Astrocyte (in vitro differentiated cells and primary cell): ENCODE measurements around the gene STK31. TPM values are rescaled to one million over a fixed set of nuclear protein-coding genes. Genes with fewer than 3 reads are reported as not detected.
"Not testable (repeated sequence)": the region's sequence is repeated elsewhere in the genome, so short reads cannot be mapped to it uniquely, and the experiment has no call there.

Experiments
- DNase-seq: peaks from one replicate; pipeline ENCODE4 v3.0.0-alpha.2; 2010; ENCODE audit warnings: low read depth
- FAIRE-seq: peaks from 2 replicates; lab custom pipeline; 2011; peaks lifted over from hg19 to GRCh38; lab: Jason Lieb, UNC
- H2AFZ ChIP-seq: 2 replicates; pipeline ENCODE4 v1.6.0; 2012; ENCODE audit warnings: low read depth, low read length, inconsistent platforms
- H3K27ac ChIP-seq: 2 replicates; pipeline ENCODE4 v1.5.1; 2011; ENCODE audit warnings: low read depth, low read length, inconsistent platforms
- H3K27me3 ChIP-seq: 2 replicates; pipeline ENCODE4 v1.6.0; 2011; ENCODE audit warnings: low read length, inconsistent platforms; ENCODE audit not compliant: insufficient read depth
- H3K36me3 ChIP-seq: 2 replicates; pipeline ENCODE4 v1.5.1; 2011; ENCODE audit warnings: low read length, inconsistent platforms; ENCODE audit not compliant: insufficient read depth
- H3K4me1 ChIP-seq: 2 replicates; pipeline ENCODE4 v1.5.1; 2011; ENCODE audit warnings: low read length, inconsistent platforms; ENCODE audit not compliant: insufficient read depth
- H3K4me2 ChIP-seq: 2 replicates; pipeline ENCODE4 v1.6.0; 2012; ENCODE audit warnings: low read length, inconsistent platforms
- H3K4me3 ChIP-seq: 2 replicates; pipeline ENCODE4 v1.5.1; 2011; ENCODE audit warnings: low read depth, mild to moderate bottlenecking, low read length, inconsistent platforms; ENCODE audit not compliant: insufficient read depth
- H3K79me2 ChIP-seq: 2 replicates; pipeline ENCODE4 v1.6.0; 2012; ENCODE audit warnings: mild to moderate bottlenecking, low read length, inconsistent platforms; ENCODE audit not compliant: insufficient read depth
- H3K9ac ChIP-seq: 2 replicates; pipeline ENCODE4 v1.6.0; 2012; ENCODE audit warnings: mild to moderate bottlenecking, low read length, inconsistent platforms
- H3K9me3 ChIP-seq: 2 replicates; pipeline ENCODE4 v1.5.1; 2012; ENCODE audit warnings: low read depth, mild to moderate bottlenecking, low read length, inconsistent platforms; ENCODE audit not compliant: insufficient read depth
- H4K20me1 ChIP-seq: 2 replicates; pipeline ENCODE4 v1.6.0; 2012; ENCODE audit warnings: low read length, inconsistent platforms; ENCODE audit not compliant: insufficient read depth
- H3K27ac Mint-ChIP-seq: one replicate; pipeline ENCODE4 v1.8.0; 2021; ENCODE audit warnings: mild to moderate bottlenecking, mixed read lengths; ENCODE audit not compliant: unreplicated experiment
- H3K27me3 Mint-ChIP-seq: one replicate; pipeline ENCODE4 v1.8.0; 2021; ENCODE audit warnings: low read depth, mixed read lengths; ENCODE audit not compliant: unreplicated experiment
- H3K36me3 Mint-ChIP-seq: one replicate; pipeline ENCODE4 v1.8.0; 2021; ENCODE audit warnings: low read depth, mixed read lengths; ENCODE audit not compliant: unreplicated experiment
- H3K4me1 Mint-ChIP-seq: one replicate; pipeline ENCODE4 v1.8.0; 2021; ENCODE audit warnings: low read depth, mixed read lengths; ENCODE audit not compliant: unreplicated experiment
- H3K4me3 Mint-ChIP-seq: one replicate; pipeline ENCODE4 v1.8.0; 2021; ENCODE audit warnings: mild to moderate bottlenecking, moderate library complexity, mixed read lengths; ENCODE audit not compliant: unreplicated experiment
- H3K9me3 Mint-ChIP-seq: one replicate; pipeline ENCODE4 v1.8.0; 2021; ENCODE audit warnings: mild to moderate bottlenecking, mixed read lengths; ENCODE audit not compliant: unreplicated experiment
- EZH2 ChIP-seq: IDR thresholded peaks from 2 replicates; pipeline ENCODE4 v1.6.1; 2012; ENCODE audit warnings: mild to moderate bottlenecking, low read length, inconsistent platforms; ENCODE audit not compliant: insufficient read depth
- total RNA-seq: library from RNA; stranded (reverse); gene quantifications from 2 replicates; pipeline ENCODE4 v1.2.1, GENCODE V29; 2021
- TF ChIP-seq, protein P1 (sequence below): IDR thresholded peaks from 2 replicates; pipeline ENCODE4 v1.5.1; 2011; ENCODE audit warnings: low read depth, mild to moderate bottlenecking, inconsistent platforms, low read length, moderate library complexity; ENCODE audit not compliant: insufficient read depth

Gene STK31
- total RNA-seq, 1 donor from 2014 or later, result 0.20 TPM

DNA sequence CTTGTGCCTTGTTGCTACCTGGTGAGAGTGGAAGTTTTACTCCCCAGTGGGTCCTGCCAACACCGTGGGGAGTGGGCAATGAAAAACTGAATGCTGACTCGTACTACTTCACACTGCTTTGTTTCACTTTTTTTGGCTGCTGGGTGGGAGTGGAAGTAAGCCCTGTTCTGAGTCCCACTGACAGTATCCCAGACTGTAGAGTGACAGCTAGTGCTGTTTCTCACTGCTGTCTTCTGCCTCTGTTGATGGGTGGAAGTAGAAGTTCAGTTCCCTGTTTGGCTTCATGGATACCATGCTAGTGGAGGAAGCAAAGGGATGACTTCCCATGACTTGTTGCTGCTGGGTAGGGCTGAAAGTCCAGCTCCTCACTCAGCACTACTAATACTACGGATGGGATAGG lies 98.4 kb downstream of the STK31 start:
- no peak overlapping the region for H3K9ac ChIP-seq
- Mint-ChIP-seq H3K27ac (no peak overlapping the region), H3K27me3 (no peaks in the 10 kb centered on the region), H3K9me3 (peaks cover 11% of the 10 kb centered on the region), H3K36me3 (no peaks in the 10 kb centered on the region), H3K4me3 (no peak overlapping the region), H3K4me1 (no peaks in the 10 kb centered on the region)
- no peak overlapping the region for H3K4me3 ChIP-seq
- DNase-seq (no peak), FAIRE-seq (no peak)
- no peak for TF ChIP-seq EZH2
- TF ChIP-seq, protein P1, sequence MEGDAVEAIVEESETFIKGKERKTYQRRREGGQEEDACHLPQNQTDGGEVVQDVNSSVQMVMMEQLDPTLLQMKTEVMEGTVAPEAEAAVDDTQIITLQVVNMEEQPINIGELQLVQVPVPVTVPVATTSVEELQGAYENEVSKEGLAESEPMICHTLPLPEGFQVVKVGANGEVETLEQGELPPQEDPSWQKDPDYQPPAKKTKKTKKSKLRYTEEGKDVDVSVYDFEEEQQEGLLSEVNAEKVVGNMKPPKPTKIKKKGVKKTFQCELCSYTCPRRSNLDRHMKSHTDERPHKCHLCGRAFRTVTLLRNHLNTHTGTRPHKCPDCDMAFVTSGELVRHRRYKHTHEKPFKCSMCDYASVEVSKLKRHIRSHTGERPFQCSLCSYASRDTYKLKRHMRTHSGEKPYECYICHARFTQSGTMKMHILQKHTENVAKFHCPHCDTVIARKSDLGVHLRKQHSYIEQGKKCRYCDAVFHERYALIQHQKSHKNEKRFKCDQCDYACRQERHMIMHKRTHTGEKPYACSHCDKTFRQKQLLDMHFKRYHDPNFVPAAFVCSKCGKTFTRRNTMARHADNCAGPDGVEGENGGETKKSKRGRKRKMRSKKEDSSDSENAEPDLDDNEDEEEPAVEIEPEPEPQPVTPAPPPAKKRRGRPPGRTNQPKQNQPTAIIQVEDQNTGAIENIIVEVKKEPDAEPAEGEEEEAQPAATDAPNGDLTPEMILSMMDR, result no peak
- no peak overlapping the region for H2AFZ ChIP-seq
- no peak overlapping the region for H3K27ac ChIP-seq
- no peaks in the 10 kb centered on the region for H4K20me1 ChIP-seq
- H3K4me2 ChIP-seq, result no peak overlapping the region
- no peaks in the 10 kb centered on the region for H3K27me3 ChIP-seq
- peaks cover 3% of the 10 kb centered on the region for H3K9me3 ChIP-seq
- H3K36me3 ChIP-seq, result no peaks in the 10 kb centered on the region
- no peaks in the 10 kb centered on the region for H3K79me2 ChIP-seq
- no peaks in the 10 kb centered on the region for H3K4me1 ChIP-seq

DNA sequence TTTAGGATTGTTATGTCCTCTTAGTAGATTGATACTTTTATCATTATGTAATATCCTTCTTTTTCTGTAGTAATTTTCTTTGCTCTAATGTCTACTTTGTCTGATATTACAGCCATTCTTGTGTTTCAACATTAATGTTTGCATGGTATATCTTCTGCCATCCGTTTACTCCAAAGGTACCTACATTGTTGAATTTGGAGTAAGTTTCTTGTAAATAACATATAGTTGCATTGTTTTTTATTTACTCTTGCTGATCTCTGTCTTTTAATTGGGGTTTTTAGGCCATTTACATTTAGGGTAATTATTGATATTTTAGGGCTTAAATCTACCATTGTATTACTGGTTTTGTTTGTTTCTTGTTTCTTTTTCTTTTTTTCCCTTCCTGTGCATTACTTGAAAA lies 100.1 kb downstream of the STK31 start:
- FAIRE-seq, result no peak
- Histone ChIP-seq H2AFZ (no peak overlapping the region), H4K20me1 (no peaks in the 10 kb centered on the region)

GRCh38 chr7:23811540-23811939 lies 101.5 kb downstream of the STK31 start:
- FAIRE-seq (no peak), DNase-seq (no peak)
- Histone ChIP-seq H3K9me3 (peaks cover 3% of the 10 kb centered on the region), H3K27me3 (no peaks in the 10 kb centered on the region), H3K4me2 (no peak overlapping the region), H4K20me1 (no peaks in the 10 kb centered on the region), H3K27ac (no peak overlapping the region), H3K9ac (no peak overlapping the region), H3K79me2 (no peaks in the 10 kb centered on the region), H2AFZ (no peak overlapping the region), H3K4me1 (no peaks in the 10 kb centered on the region), H3K36me3 (no peaks in the 10 kb centered on the region), H3K4me3 (no peak overlapping the region)
- Mint-ChIP-seq H3K9me3 (peaks cover 11% of the 10 kb centered on the region), H3K27me3 (no peaks in the 10 kb centered on the region), H3K36me3 (no peaks in the 10 kb centered on the region), H3K4me3 (no peak overlapping the region), H3K27ac (no peak overlapping the region), H3K4me1 (no peaks in the 10 kb centered on the region)
- no peak for TF ChIP-seq EZH2
- TF ChIP-seq, protein P1, result no peak

More for the DNA sequence above, 100.1 kb downstream of the STK31 start:
- H3K36me3 Mint-ChIP-seq, result no peaks in the 10 kb centered on the region
- peaks cover 11% of the 10 kb centered on the region for H3K9me3 Mint-ChIP-seq
- peaks cover 3% of the 10 kb centered on the region for H3K9me3 ChIP-seq
- no peak overlapping the region for H3K27ac Mint-ChIP-seq
- no peak overlapping the region for H3K4me3 ChIP-seq
- no peaks in the 10 kb centered on the region for H3K36me3 ChIP-seq
- no peaks in the 10 kb centered on the region for H3K4me1 Mint-ChIP-seq
- H3K27ac ChIP-seq, result no peak overlapping the region
- no peaks in the 10 kb centered on the region for H3K4me1 ChIP-seq
- no peaks in the 10 kb centered on the region for H3K79me2 ChIP-seq
- TF ChIP-seq, protein P1, result no peak
- no peak for TF ChIP-seq EZH2
- no peaks in the 10 kb centered on the region for H3K27me3 Mint-ChIP-seq
- H3K4me2 ChIP-seq, result no peak overlapping the region
- no peak overlapping the region for H3K4me3 Mint-ChIP-seq
- no peaks in the 10 kb centered on the region for H3K27me3 ChIP-seq
- no peak overlapping the region for H3K9ac ChIP-seq
- DNase-seq, result no peak

DNA sequence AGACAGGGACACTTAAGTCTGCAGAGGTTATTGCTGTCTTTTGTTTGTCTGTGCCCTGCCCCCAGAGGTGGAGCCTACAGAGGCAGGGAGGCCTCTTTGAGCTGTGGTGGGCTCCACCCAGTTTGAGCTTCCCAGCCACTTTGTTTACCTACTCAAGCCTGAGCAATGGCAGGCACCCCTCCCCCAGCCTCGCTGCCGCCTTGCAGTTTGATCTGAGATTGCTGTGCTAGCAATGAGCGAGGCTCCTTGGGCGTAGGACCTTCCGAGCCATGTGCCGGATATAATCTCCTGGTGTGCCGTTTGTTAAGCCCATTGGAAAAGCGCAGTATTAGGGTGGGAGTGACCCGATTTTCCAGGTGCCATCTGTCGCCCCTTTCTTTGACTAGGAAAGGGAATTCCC lies 118.1 kb downstream of the STK31 start:
- H3K27ac Mint-ChIP-seq, H3K79me2 ChIP-seq, H3K4me1 ChIP-seq, H3K27ac ChIP-seq, H3K36me3 ChIP-seq, H3K36me3 Mint-ChIP-seq, H4K20me1 ChIP-seq, H3K4me1 Mint-ChIP-seq, H3K9ac ChIP-seq, H3K4me2 ChIP-seq, H2AFZ ChIP-seq, H3K9me3 ChIP-seq, H3K27me3 Mint-ChIP-seq, FAIRE-seq, H3K4me3 Mint-ChIP-seq, DNase-seq, H3K4me3 ChIP-seq, H3K27me3 ChIP-seq: not testable (repeated sequence)
- H3K9me3 Mint-ChIP-seq, result peaks cover 21% of the 10 kb centered on the region
